Fibroblast of peridontal ligament (primary cell): ENCODE measurements around the gene FAM174C.

Experiments
- DNase-seq: peaks from one replicate; pipeline ENCODE4 v3.0.0-alpha.2; 2010; ENCODE audit errors: extremely low read depth

FAM174C gene

GRCh38 chr19:1273263-1274041 lies 1.9 kb upstream of the FAM174C start:
- no peak for DNase-seq

GRCh38 chr19:1274081-1274851 lies 1.1 kb upstream of the FAM174C start:
- DNase-seq: no peak

- DNase-seq: no peak
These were observed 474 bp upstream of the FAM174C start for GRCh38 chr19:1274852-1275259.

GRCh38 chr19:1275976-1276627 lies 772 bp downstream of the FAM174C start:
- no peak for DNase-seq

GRCh38 chr19:1276628-1277022 lies 1.3 kb downstream of the FAM174C start:
- DNase-seq: no peak

GRCh38 chr19:1277061-1277460 lies 1.7 kb downstream of the FAM174C start:
- no peak for DNase-seq

- DNase-seq: no peak
These were observed 2.7 kb downstream of the FAM174C start for GRCh38 chr19:1278074-1278473.

GRCh38 chr19:1278713-1279660 lies 3.7 kb downstream of the FAM174C start:
- no peak for DNase-seq

GRCh38 chr19:1279782-1280341 lies 4.5 kb downstream of the FAM174C start:
- DNase-seq: peak; percentile 81

- no peak for DNase-seq
These were observed 5.6 kb downstream of the FAM174C start for GRCh38 chr19:1280636-1281568.

GRCh38 chr19:1281569-1282287 lies 6.4 kb downstream of the FAM174C start:
- DNase-seq: no peak

GRCh38 chr19:1282588-1283206 lies 7.4 kb downstream of the FAM174C start:
- no peak for DNase-seq

GRCh38 chr19:1283207-1283916 lies 8.0 kb downstream of the FAM174C start:
- no peak for DNase-seq

- DNase-seq: no peak
These were observed 8.6 kb downstream of the FAM174C start for GRCh38 chr19:1283917-1284292.

- no peak for DNase-seq
These were observed 9.1 kb downstream of the FAM174C start for GRCh38 chr19:1284293-1284978.

GRCh38 chr19:1284979-1285736 lies 9.8 kb downstream of the FAM174C start:
- no peak for DNase-seq
